CD1c-positive myeloid dendritic cell (primary cell): ENCODE measurements around the gene CCDC137.
"Not testable (repeated sequence)": the region's sequence is repeated elsewhere in the genome, so short reads cannot be mapped to it uniquely, and the experiment has no call there.

Experiments used
- DNase-seq: peaks from one replicate; pipeline ENCODE4 v3.0.0-alpha.2; 2016; ENCODE audit errors: extremely low spot score

CCDC137 gene, protein sequence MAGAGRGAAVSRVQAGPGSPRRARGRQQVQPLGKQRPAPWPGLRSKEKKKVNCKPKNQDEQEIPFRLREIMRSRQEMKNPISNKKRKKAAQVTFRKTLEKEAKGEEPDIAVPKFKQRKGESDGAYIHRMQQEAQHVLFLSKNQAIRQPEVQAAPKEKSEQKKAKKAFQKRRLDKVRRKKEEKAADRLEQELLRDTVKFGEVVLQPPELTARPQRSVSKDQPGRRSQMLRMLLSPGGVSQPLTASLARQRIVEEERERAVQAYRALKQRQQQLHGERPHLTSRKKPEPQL

DNA sequence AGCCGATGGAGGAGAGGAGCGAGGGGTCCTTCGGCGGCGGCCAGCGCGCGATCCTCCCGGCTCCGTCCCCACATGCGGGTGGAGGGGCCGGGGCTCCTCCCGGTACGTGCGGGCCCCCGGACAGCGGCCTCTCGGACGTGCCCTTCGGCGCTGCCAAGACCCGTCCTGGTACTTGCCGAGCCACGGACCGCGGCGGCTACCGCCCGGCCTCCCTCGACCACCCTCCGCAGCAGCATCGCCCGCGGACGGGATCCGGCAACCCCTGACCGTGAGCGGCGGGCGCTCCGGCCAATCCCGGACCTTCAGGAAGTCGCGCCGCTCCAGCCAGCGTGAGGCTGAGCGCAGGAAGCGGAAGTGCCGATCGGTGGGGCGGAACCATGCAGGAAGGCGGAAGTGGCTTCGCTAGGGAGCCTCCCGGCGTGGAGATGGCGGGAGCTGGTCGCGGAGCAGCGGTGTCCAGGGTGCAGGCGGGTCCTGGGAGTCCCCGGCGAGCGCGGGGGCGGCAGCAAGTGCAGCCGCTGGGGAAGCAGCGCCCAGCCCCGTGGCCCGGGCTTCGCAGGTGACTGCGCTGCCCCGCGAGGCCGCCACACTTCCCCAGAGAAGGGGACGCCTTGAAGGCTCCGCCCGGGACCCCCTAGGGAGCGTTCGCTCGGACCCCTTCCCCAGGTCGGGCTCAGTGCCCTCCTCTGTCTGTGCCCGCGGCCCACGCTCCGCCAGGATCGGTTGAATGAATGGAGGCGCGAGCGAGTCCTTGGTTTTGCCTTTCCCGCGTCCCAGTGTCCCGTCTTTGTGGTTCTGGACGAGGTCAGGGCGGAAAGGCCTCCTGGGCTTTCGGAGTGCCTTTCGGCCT lies at the start of gene CCDC137, which contains the start of gene OXLD1:
CCDC137 (plus strand) TSS at position 396 of the 850 bp plus-strand sequence; CDS start at position 426, 30 bp downstream.
OXLD1 (minus strand) TSS at position 264 of the 850 bp plus-strand sequence; CDS start at position 236, 28 bp downstream.
- DNase-seq, result peak; percentile 98

DNA sequence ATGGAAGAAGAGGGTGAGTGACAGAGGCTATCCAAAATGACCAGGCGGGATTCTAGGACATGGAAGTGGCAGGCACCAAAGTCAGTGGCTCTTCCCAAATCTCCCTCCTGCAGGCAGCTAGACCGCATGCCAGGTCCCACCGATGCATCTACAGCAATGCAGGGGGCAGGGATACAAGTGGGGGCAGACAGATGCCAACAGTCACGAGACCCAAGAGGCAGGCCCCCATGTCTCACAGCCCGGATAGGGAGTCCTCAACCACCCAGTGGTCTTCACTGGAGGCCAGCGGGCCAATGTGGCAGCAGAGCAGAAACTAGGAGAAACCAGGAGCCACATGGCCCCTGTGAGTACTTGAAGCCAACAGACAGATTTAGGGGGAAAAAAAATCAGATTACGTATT lies 49.7 kb upstream of the CCDC137 start:
- no peak for DNase-seq

DNA sequence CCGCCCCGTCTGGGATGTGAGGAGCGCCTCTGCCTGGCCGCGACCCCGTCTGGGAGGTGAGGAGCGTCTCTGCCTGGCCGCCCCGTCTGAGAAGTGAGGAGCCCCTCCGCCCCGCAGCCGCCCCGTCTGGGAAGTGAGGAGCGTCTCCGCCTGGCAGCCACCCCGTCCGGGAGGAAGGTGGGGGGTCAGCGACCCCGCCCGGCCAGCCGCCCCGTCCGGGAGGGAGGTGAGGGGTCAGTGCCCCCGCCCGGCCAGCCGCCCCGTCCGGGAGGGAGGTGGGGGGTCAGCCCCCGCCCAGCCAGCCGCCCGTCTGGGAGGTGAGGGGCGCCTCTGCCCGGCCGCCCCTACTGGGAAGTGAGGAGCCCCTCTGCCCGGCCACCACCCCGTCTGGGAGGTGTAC lies 48.2 kb upstream of the CCDC137 start:
- not testable (repeated sequence) for DNase-seq

DNA sequence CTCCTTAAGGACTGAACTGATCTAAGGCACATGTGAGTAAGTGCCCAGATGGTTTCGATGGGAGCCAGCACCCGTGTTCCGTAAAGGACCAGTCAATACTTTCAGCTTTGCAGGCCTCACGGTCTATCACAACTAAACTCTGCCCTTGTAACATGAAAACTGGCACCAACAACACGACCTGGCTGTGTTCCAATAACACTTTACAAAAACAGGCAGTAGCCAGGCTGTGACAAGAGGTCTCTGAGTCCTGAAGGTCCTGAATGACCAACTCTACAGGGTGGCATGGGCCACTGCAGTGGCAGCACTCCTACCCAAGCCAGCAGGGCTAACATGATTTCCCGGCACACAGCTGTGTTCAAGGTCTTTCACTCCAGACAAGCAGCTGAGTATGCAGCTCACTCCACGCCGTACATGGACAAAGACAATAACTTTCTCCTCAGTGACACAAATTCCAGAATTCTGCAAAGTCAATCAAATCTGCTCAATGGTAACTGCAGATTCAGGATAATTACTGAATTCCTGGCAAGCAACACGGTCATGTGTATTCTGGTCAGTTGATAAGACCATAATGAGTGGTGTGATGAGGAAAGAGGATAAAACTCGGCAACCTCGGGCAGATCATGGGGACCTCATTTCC lies 44.9 kb upstream of the CCDC137 start:
- DNase-seq, result no peak

DNA sequence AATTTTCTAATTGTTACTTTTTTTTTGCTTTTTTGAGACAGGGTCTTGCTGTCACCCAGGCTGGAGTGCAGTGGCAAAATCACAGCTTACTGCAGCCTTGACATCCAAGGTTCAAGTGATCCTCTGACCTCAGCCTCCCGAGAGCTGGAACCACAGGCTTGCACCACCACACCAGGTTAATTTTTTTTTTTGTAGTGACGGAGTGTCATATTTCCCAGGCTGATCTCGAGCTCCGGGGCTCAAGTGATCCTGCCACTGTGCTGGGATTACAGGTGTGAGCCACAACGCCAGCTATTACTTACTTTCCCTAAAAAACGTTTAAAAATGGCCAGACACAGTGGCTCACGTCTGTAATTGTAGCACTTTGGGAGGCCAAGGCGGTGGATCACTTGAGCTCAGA lies 36.3 kb upstream of the CCDC137 start:
- DNase-seq, result no peak

DNA sequence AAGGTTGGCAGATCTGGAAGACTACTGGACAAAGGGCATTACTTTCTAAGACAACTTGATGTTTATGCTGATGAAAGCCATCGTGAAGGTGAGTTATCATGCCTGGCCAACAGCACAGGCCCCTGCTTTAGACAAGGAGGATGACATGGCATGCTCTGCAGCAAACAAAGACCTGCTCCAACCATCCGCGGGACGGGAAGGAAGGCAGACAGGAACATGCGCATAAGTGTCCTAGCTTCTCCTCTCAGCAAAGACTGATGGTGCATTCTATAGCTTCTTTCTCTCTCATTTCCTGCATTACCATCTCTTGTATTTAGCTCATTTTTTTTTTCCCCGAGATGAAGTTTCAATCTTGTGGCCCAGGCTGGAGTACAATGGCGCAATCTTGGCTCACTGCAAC lies 35.1 kb upstream of the CCDC137 start:
- DNase-seq, result no peak

DNA sequence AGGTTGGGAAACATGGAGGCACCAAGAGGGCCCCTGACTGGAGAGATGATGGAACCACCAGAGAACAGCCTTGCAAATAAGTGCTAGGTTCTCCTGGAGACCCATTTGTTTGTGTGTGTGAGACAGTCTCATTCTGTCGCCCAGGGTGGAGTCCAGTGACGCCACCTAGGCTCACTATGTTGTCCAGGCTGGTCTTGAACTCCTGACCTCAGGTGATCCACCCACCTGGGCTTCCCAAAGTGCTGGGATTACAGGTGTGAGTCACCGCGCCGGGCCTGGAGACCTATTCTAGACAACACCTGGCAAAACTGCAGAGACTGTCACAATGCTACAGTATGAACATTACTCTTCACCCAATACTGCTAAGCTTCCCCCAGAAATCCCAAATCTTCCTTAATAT lies 31.1 kb upstream of the CCDC137 start:
- no peak for DNase-seq

DNA sequence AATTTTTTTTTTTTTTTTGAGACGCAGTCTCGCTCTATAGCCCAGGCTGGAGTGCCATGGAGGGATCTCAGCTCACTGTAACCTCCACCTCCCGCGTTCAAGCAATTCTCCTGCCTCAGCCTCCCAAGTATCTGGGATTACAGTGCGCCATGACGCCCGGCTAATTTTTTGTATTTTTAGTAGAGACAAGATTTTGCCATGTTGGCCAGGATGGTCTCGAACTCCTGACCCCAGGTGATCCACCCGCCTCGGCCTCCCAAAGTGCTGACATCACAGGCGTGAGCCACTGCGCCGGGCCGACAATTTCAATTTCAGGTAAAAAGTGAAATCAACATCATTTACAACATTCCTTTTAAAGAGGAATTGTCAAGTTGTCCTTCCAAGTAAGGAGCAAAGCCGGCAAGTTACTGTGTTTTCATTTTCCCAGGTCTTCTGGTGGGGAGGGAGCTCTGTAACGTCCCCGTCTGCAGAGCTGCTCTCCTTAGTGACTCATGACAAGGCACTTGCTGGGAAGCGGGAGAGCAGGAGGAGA lies 30.5 kb upstream of the CCDC137 start:
- DNase-seq, result no peak

DNA sequence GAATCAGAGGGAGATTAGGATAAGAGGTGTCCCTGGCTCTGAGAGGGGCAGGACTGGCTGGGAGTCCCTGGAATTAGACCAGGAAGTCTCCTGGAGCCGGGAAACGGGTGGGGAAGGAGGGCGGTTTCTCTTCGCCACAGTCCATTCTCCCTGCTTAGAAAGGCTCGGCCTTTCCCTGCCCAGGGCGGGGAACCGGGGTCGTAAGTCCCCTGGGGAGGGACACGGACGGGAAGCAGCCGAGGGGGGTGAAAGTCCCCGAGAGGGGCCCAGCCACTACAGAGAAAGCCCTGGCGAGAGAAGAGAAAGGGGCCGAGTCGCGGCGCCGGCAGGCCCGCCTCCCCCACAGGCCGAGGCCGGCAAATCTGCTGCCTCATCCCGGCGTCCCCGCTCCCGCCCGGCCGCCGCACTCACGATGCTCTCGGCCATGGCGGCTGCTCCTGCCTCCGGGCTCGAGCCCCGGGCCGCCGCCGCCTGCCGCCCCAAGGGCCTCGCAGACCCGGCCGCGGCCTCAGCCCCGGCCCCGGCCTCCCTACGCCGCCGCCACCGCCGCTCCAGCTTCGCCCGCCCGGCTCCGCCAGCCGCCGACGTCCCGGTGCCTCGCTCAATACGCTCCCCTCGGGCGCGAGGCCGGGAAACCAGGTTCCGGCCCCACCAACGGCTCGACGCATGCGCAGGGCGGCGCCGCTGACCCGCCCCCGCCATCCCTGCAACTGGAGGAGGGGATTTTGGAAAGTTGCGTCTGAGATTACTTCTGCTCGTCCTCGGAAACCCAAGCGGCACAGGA lies 29.8 kb upstream of the CCDC137 start, which contains the start of the genes NPLOC4 and TSPAN10:
NPLOC4 (minus strand) TSS at position 608 of the 784 bp plus-strand sequence; CDS start at position 426, 182 bp downstream.
TSPAN10 (plus strand) TSS at position 692 of the 784 bp plus-strand sequence. CDS start 5,217 bp downstream, outside the sequence.
- DNase-seq, result peak; percentile 95

DNA sequence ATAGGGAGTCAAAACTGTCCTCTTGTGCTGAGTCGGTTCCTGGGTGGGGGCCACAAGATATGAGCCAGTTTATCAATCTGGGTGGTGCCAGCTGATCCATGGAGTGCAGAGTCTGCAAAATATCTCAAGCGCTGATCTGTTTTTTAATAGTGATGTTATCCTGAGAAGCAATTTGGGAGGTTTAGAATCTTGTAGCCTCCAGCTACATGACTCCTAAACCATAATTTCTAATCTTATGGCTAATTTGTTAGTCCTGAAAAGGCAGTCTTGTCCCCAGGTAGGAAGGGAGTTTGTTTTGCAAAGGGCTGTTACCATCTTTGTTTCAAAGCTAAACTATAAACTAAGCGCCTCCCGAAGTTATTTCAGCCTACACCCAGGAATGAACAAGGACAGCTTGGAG lies 27.9 kb upstream of the CCDC137 start:
- DNase-seq, result no peak

DNA sequence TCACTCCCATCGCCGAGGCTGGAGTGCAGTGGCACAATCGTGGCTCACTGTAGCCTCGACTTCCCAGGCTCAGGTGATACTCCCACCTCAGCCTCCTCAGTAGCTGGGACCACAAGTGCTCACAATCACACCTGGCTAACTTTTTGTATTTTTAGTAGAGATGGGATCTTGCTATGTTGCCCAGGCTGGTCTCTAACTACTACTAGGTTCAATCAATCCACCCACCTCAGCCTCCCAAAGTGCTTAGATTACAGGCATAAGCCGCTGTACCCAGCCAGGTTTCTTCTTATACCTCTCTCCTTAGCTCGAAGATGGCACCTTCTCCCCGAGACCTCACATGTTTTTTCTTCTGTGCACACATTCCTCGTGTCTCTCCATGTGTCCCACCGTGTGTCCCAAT lies 26.5 kb upstream of the CCDC137 start:
- DNase-seq, result no peak

DNA sequence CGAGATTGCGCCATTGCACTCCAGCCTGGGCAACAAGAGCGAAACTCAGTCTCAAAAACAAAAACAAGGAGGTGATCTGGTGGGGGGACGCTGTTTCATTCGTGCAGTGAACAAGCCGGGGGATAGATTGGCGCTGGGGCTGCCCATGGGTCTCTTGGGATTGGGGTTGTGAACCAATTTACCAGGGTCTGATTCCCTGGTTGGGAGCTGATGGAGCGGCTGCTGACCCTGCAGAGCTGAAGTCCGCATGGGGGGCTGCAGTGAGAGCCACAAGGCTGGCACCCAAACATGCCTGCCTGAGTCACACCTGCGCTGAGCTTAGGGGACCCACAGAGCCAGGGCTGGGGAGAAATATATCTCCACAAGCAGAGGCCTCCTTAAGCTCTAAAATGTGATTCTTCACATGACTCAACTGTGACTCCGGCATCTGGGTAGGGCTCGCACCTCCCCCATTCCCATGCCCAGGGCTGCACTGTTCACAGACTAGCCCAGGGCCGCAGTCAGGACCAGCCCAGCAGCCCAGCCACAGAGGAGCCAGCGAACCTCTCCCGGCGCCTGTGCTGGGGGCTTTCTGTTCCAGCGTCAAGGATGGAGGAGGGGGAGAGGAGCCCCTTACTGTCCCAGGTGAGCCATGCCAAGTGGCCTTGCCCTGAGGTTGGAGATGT lies 24.6 kb upstream of the CCDC137 start:
- DNase-seq, result no peak

DNA sequence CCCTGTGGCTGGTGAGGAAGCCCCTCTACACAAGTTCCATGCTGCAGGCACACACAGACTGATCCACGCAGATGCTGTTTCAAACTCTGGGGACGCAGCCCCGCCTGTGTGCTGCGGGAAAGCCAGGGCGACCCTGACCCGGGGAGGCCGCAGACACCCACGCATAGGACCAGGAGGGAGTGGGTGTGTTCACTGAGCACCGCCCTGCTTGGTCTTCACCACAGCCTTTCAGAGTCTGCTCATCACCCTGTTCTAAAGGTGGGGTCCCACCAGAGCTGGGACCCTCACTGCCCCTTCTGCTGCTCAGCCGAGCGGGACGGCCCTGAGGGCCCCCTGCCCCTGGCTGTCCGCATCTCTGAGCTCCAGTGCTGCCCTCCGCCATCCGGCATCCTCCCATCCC lies 22.0 kb upstream of the CCDC137 start:
- DNase-seq, result no peak

DNA sequence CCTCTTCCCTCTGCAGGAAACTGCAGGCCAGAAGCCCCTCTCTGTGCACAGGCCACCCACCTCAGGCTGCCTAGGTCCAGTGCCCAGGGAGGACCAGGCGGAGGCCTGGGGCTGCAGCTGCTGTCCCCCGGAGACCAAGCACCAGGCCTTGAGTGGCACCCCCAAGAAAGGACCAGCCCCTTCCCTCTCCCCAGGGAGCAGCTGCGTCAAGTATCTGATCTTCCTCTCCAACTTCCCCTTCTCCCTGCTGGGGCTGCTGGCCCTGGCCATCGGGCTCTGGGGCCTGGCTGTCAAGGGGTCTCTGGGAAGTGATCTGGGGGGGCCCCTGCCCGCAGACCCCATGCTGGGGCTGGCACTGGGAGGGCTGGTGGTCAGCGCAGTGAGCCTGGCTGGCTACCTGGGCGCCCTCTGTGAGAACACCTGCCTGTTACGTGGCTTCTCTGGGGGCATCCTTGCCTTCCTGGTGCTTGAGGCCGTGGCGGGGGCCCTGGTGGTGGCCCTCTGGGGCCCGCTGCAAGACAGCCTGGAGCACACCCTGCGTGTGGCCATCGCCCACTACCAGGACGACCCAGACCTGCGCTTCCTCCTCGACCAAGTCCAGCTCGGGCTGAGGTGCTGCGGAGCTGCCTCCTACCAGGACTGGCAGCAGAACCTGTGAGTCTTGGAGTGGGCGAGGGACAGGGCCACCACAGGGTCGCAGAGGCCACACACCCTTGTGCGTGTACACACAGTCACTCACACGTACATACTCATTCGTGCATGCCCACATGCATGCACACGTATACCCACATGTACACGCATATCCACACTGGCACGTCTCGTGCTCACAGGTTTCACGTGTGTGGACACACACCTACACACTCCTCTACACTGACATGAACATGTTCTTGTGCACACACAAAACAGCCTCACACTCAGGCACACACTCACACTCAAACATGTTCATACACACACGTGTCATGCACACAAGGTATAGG lies 21.3 kb upstream of the CCDC137 start:
- no peak for DNase-seq

DNA sequence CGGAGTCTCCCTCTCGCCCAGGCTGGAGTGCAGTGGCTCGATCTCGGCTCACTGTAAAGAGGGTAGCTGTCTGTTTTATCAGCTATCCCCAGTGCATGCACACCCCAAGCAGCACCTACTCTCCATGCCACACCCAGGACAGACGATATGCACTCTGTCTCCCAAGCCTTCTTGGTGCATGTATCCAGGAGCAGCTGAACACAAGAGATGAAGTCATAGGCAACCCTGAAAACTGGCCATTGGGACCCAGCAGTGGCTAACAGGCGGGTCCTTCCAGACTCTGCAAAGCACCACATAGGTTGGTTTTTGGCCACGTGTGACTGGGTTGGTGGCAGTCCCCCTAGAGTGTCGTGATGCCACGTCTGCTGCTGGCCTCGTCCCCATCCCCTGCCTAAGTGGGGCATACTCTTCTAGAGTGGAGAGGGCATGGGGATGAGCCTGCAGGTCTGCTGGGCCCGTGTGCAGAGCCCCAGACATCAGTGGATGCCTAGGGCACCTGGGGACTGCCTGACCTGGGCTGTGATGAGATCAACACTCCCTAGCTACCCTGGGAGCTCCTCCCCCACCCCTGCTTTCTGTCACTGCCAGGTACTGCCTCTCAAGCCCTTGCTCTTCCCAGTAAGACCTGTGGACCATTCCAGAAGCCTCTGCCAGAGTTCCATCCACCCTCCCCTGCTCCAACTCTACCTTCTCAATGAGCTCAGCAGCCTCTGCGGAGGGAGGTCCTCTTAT lies 19.5 kb upstream of the CCDC137 start:
- DNase-seq, result no peak

DNA sequence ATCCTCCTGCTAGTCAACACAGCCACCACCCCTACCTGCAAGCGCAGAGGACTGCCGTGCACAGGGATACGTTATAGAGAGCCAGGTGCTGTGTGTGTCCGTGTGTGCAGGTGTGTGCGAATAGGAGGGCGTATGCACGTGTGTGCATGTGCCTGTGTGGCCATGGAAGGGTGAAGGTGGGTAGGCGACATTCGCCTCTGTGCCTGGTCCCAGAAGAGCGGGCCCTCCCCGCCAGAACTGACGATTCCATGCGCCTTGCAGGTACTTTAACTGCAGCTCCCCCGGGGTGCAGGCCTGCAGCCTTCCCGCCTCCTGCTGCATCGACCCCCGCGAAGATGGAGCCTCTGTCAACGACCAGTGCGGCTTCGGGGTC lies 18.9 kb upstream of the CCDC137 start:
- DNase-seq, result no peak

DNA sequence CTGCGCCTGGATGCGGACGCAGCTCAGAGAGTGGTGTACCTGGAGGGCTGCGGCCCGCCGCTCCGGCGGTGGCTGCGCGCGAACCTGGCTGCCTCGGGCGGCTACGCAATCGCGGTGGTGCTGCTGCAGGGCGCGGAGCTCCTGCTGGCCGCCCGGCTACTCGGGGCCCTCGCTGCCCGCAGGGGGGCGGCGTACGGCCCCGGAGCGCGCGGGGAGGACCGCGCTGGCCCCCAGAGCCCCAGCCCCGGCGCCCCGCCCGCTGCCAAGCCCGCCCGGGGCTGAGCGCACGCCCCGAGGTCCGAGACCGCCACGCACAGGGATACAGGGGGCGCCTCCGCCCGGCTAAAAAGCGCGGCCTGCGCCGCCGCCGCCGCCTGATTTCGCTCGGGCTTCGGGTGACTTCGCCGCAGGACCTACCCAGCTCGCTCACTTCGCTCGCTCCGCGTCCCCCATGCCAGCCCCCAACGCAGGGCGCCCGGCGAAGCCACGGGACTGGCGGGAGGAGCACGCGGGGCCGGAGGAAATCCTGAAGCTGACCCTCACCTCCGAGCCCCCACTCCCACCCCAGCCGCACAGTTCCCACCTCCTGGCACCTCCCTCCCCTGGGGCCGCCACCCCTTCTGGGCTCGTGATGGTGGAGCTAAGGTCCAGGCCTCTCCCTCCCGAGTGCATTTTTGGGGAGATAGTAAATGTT lies 18.4 kb upstream of the CCDC137 start:
- DNase-seq, result no peak

DNA sequence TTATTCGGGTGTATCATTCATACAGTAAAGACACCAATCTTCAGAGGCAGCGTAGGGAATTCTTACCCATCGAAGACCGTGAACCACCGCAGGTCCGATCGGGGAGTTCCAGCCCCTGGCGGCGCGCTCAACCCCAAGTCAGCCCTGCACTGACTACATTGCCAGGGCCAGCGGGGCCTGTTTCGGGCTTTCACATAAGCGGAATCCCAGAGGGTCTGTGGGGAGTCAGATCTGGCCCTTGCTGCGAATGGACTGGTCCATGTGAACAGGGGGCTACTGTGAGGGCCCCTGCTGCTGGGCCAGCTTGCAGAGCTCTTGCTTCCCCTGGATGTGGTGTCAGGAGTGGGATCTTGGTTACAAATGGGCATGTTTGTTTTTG lies 17.8 kb upstream of the CCDC137 start:
- no peak for DNase-seq
